ENCODE results near the gene NCKAP5.

NCKAP5 gene

DNA sequence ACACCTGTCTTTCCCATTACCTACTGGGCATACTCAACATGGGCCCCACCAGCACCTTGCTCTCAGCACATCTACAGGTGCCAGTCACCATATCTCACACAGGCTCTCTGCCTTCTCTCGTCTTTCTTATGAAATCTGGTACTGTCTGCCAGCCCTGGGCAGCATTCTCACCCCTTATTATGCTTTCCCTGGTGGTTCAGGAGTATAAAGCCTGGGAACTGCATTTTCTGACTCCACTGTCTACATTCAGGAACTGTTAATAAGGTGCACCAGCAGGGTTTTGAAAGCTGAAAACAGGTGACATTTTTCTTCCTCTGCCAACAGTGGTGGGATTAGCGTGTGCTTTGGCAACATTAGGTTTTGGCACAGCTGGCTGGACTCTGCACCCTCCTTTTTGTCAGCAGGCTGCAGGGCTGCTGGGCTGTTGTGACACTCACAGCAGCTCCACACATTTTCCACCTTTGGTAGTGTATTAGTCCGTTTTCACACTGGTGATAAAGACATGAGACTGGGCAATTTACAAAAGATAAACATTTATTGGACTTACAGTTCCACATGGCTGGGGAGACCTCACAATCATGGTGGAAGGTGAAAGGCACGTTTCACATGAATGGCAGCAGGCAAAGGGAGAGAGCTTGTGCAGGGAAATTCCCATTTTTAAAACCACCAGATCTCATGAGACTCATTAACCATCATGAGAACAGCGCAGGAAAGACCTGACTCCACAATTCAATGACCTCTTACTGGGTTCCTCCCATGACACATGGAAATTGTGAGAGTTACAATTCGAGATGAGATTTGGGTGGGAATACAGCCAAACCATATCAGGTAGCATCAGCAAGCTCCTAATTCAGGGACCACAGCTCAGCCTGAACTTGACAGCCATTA lies 555.2 kb downstream of the NCKAP5 start:
- TF ChIP-seq JUND (IDR thresholded peaks at IDR 0.05; ENCODE audit: low read depth) = no peak
- in situ Hi-C loops (cut with HindIII; ENCODE audit: low pct_unique_long_range_greater_than_20kb, low sequenced_read_pairs) = no loop called here
- DNase-seq (ENCODE audit: low read depth in 1 of 2, low spot score in 1 of 2) = no peak

DNA sequence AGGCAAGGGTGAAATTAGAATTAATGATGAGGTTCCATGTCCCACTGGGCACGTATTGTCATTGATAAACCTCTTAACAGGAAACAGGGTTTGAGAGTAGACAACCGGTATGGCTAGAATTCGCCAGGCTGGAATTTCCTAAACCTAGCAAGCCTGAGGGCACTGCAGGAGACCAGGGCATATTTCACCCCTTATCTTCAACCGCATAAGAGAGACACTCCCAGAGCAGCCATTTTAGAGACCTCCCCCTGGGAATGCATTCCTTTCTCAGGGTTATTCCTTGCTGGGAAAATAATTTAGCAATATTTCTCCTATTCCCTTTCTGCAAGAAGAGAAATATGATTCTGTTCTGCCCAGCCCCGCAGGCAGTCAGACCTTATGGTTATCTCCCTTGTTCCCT lies 563.6 kb downstream of the NCKAP5 start:
- in situ Hi-C loops (cut with HindIII; ENCODE audit: low pct_unique_long_range_greater_than_20kb, low sequenced_read_pairs) = no loop called here
- DNase-seq (ENCODE audit: low read depth in 1 of 2, low spot score in 1 of 2) = peak in 1 of 2 experiments; percentile 2
- no peak for TF ChIP-seq JUND (IDR thresholded peaks at IDR 0.05; ENCODE audit: low read depth)

DNA sequence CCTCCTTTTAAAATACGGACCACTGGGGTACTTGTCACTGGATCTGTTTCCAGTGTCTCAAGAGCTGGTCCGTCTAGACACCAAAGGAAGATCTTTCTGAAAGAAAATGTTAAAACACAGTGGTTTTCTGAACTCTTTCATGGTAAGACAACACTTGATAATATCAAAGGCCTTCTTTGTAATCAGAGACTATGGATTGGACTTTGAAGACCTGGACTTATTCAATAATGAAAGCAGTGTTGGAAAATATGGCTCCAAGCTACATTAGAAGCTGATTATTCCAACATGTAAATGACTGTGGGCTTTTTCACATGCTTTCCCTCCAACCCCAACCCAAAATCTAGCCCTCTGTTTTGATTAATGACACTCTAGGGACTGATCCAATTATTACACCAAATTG lies 568.8 kb downstream of the NCKAP5 start:
- no peak for TF ChIP-seq JUND (IDR thresholded peaks at IDR 0.05; ENCODE audit: low read depth)
- no peak for DNase-seq (ENCODE audit: low read depth in 1 of 2, low spot score in 1 of 2)
- in situ Hi-C loops (cut with HindIII; ENCODE audit: low pct_unique_long_range_greater_than_20kb, low sequenced_read_pairs) = no loop called here

DNA sequence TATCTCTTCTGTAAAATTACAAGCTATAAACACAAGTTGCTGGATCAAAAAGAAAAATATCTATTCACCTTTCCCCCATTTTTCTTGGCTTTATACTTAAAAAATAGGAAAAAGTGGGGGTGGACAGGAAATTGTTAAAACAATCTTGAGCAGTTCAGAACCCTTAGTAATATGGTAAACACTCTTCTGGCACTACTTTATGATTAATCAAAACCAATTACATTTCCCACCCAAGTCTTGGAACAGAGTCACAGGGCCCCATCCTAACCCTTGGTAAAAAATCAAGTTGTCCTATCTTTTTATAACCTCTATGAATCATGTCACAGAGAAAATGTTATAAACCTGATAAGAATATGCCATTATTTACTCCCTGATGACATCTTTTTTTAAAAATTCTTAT lies 570.0 kb downstream of the NCKAP5 start:
- TF ChIP-seq JUND (IDR thresholded peaks at IDR 0.05; ENCODE audit: low read depth) = no peak
- DNase-seq (ENCODE audit: low read depth in 1 of 2, low spot score in 1 of 2) = no peak
- in situ Hi-C loops (cut with HindIII; ENCODE audit: low pct_unique_long_range_greater_than_20kb, low sequenced_read_pairs) = no loop called here

DNA sequence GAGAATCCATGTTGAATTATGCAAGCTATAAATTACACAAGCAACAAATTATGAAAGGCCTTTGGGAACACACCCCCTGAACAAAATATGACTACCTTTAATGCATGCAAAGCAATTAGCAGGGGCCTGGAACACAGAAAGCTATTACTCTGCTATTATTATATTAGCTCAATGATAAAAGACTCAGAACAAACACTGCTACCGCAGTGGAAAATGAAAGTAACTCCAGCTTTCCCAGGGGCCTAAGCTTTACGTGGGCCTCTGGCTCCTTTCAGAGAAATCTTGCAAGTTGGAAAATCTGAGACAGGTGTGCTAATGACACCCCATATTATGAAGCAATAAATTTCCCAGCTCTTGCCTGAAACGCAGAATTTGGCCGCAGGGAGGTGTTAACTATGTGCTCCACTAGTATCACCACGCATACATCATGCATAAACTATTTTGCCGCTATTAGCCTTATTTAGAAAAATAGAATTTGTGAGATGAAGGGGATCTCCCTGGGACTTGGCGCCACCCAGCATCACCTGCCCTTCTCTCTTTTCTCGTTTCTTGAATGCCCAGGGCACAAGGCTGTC lies 576.7 kb downstream of the NCKAP5 start:
- no peak for TF ChIP-seq JUND (IDR thresholded peaks at IDR 0.05; ENCODE audit: low read depth)
- DNase-seq (ENCODE audit: low read depth in 1 of 2, low spot score in 1 of 2) = no peak
- in situ Hi-C loops (cut with HindIII; ENCODE audit: low pct_unique_long_range_greater_than_20kb, low sequenced_read_pairs) = no loop called here

DNA sequence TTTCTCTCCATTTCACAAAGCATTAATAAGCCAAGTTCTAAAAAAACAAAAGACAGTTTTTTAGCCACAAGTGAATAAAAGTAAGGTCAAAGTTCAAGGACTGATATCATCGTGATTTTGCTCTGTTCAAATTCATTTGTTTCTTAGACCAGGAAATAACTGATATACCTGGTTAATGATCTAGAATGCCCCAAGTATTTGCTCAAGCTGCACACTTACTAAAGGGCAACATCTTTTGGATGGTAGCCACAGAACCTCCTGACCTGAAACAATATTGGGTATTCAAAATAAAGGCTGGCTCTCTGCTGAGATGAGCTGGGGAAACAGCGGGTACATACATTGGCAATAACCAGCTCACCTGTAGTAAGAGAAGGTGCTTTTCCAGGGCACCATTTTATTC lies 583.5 kb downstream of the NCKAP5 start:
- in situ Hi-C loops (cut with HindIII; ENCODE audit: low pct_unique_long_range_greater_than_20kb, low sequenced_read_pairs) = no loop called here
- DNase-seq (ENCODE audit: low read depth in 1 of 2, low spot score in 1 of 2) = no peak
- no peak for TF ChIP-seq JUND (IDR thresholded peaks at IDR 0.05; ENCODE audit: low read depth)

DNA sequence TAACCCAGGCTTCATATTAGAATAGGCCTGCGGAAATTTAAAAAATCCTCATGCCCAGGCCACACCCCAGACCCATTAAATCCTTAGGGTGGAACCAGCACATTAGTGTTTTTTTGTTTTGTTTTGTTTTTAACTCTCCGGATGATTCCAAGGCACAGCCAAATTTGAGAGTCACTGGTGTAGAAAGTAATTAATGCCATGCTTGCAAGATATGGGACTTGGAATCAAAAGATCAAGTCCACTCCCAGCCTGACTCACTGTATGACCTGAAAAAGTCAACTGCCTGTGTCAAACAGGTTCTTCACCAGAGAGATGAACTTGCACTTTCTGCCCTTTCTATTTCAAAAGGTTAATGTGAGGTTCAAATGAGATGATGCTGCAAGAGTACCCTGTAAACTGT lies 588.0 kb downstream of the NCKAP5 start:
- DNase-seq (ENCODE audit: low read depth in 1 of 2, low spot score in 1 of 2) = no peak
- in situ Hi-C loops (cut with HindIII; ENCODE audit: low pct_unique_long_range_greater_than_20kb, low sequenced_read_pairs) = no loop called here
- no peak for TF ChIP-seq JUND (IDR thresholded peaks at IDR 0.05; ENCODE audit: low read depth)

DNA sequence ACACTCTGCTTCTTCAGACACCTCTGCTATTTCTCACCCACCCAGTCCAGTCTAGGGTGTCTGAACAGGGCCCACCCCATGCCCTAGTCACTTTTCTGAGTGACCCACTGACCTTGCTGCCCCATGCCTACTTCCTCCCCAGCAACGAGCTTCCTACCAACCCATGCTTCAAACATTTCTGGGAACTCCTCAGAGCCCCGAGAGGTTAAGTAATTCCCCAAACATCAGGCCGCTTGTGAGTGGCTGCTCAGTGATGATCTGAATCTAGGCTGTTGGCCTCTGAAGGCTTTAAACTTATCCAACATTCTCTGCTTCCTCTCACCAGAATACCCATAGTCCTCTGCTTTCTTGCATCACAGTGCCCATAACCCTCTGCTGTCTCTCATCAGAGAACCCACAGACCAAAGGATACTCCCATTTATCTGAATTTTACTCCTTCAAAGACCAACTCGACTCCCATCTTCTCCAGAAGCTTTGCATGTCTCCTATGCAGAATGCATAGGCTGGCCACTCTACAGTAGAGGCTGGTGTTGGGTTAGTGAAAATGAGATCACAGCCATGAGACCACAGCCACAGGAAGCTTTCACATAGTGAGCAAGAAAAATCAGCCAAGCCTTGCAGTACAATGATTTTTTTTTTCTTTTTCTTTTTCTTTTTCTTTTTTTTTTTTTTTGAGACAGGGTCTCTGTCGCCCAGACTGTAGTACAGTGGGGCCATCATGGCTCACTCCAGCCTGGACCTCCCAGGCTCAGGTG lies 588.7 kb downstream of the NCKAP5 start:
- in situ Hi-C loops (cut with HindIII; ENCODE audit: low pct_unique_long_range_greater_than_20kb, low sequenced_read_pairs) = no loop called here
- TF ChIP-seq JUND (IDR thresholded peaks at IDR 0.05; ENCODE audit: low read depth) = no peak
- DNase-seq (ENCODE audit: low read depth in 1 of 2, low spot score in 1 of 2) = no peak

DNA sequence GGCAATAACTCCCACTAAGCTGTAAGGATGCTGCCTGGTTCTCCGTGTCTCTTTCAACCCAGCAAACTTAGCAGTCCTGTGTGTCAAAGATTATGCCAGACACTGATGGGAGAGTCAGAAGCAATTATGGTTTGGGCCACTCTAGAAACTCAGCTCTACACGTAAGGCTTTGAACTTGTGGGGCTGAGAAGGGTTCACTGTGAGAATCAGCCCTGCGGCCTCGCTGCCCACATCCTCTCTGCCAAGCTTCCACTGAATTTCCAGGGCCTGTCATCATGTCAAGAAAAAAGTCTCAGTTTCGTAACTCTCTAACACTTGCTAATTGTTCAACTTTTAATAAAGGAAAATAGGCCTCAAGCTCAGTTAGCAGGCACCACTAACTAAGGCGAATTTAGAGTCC lies 589.4 kb downstream of the NCKAP5 start:
- DNase-seq (ENCODE audit: low read depth in 1 of 2, low spot score in 1 of 2) = no peak
- no peak for TF ChIP-seq JUND (IDR thresholded peaks at IDR 0.05; ENCODE audit: low read depth)
- in situ Hi-C loops (cut with HindIII; ENCODE audit: low pct_unique_long_range_greater_than_20kb, low sequenced_read_pairs) = no loop called here

DNA sequence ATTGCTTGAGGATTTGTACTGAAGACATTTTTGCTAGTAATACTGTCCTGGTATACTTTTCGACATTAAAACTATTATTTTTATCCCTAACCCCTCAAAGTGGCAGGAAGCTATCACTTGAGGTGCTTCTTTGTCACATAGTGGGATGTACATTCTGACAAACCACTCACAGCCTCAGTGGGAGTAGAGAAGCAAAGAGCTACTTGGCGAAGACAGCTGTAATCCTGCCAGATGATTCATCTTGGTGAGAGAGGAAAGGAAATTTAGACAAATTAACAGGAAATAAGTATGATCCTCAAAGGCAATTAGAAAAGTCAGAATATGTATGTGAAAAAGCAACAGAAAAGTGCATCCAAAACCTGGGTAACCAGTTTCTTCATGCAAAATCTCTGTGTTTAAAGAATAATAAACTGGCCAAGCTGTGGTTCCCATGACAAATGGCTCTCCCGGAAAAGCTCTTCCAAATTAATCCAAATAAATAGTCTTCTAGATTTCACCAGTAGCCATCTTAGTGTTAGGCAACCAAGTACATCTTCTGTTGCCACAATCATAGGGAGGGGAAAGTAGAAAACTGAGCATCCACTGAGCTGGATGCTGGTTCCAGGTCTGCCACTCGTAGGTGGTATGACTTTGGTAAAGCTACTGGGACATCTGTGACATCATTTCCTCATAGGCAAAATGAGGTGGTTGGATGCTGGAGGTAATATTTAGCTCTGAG lies 590.3 kb downstream of the NCKAP5 start:
- no peak for TF ChIP-seq JUND (IDR thresholded peaks at IDR 0.05; ENCODE audit: low read depth)
- DNase-seq (ENCODE audit: low read depth in 1 of 2, low spot score in 1 of 2) = no peak
- in situ Hi-C loops (cut with HindIII; ENCODE audit: low pct_unique_long_range_greater_than_20kb, low sequenced_read_pairs) = no loop called here

DNA sequence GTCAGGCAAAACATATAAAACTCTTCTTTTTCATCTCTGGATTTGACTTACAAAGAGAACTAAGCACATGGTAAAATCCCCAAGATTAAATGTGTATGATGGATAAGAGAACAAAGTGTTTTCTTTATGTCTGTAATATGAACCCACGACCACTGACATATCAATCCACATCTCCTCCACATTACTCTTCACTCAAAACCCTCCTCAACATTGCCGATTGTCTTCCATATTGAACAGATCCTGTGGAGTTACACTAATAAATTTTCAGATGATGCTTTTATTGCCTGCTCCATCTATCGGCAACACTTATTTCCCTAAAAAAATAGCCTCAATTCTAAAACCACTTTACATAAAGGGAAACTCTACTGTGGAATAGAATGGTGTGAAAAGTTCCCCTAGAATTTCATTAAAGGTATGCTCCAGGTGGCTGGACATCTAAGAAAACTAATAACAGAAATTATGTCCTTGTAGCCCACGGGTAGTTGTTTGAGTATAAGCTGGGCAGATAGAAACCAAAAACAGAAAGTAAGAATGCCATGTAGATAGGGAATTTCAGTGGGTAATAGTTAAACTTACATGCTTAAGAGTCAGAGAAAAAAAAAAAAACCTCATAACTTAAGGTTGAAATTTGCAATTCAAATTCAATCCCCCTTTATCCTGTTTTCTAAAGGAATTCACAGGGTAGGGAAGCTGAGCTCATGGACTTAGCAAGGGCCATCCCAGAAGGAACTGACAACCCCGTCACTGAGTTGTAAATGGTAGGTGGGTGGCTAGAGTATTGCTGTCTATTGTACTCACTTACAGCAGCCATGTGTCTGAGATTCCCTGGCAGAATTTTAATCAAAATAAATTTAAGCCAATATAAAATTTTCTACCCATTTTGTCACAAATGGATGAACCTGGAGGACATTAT lies 592.8 kb downstream of the NCKAP5 start:
- TF ChIP-seq JUND (IDR thresholded peaks at IDR 0.05; ENCODE audit: low read depth) = no peak
- DNase-seq (ENCODE audit: low read depth in 1 of 2, low spot score in 1 of 2) = no peak
- in situ Hi-C loops (cut with HindIII; ENCODE audit: low pct_unique_long_range_greater_than_20kb, low sequenced_read_pairs) = no loop called here
